Mammary microvascular endothelial cell (primary cell): Measurements from ENCODE around the gene UBR4. TPM values are rescaled to one million over a fixed set of nuclear protein-coding genes. Genes with fewer than 3 reads are reported as not detected.

ENCODE experiments used
- total RNA-seq: library from RNA; depleted of rRNA; stranded (reverse); fragments of >200 nt; gene quantifications from 2 replicates; pipeline ENCODE4 v1.2.3, GENCODE V29; 2015

UBR4 gene
- 96.9 and 115 TPM in 2 replicates for total RNA-seq

GRCh38 chr1:19209990-19210771, at the start of gene UBR4:
UBR4 (minus strand) TSS chr1:19210266; CDS start chr1:19210248, 18 bp downstream.

GRCh38 chr1:19251305-19252196, 41.5 kb upstream of the UBR4 start, which contains the start of the genes EMC1 and MRTO4:
EMC1 (minus strand) TSS chr1:19251524; CDS start chr1:19251509, 15 bp downstream.
MRTO4 (plus strand) TSS chr1:19251805; CDS start chr1:19251836, 31 bp downstream.

Other genes with a start within 250 kb of the UBR4 start
- gene EMC1, start 41.3 kb upstream of the UBR4 start, total RNA-seq = 72.8 and 87.6 TPM in 2 replicates
- 69.2 and 69.5 TPM in 2 replicates for gene MRTO4, start 41.5 kb upstream of the UBR4 start, total RNA-seq
- 0.20 and 0.89 TPM in 2 replicates for gene AKR7A3, start 78.5 kb upstream of the UBR4 start, total RNA-seq
- 108 and 134 TPM in 2 replicates for gene AKR7A2, start 101.9 kb upstream of the UBR4 start, total RNA-seq
- gene SLC66A1, start 102.1 kb upstream of the UBR4 start, total RNA-seq = 23.7 and 24.4 TPM in 2 replicates